NCI-H748 (cell line): ENCODE measurements around the gene DHCR24.

Experiments used
- DNase-seq: peaks from one replicate; lab custom pipeline; 2025; ENCODE audit not compliant: unreplicated experiment; lab: John Stamatoyannopoulos, UW

The DHCR24 gene

GRCh38 chr1:54804471-54805132, 82.4 kb downstream of the DHCR24 start:
- no peak for DNase-seq

- DNase-seq, result no peak
These were observed 83.1 kb downstream of the DHCR24 start for GRCh38 chr1:54803761-54804470.

GRCh38 chr1:54800899-54801759, 85.9 kb downstream of the DHCR24 start, which contains the start of gene TTC22:
TSS of gene TTC22 (minus strand) at chr1:54801323. CDS start at chr1:54801163, 160 bp downstream.
- no peak for DNase-seq

GRCh38 chr1:54800041-54800898, 86.7 kb downstream of the DHCR24 start:
- no peak for DNase-seq
